SK-N-SH treated with all-trans-retinoic acid at 6 μM for 48 hours (cell line): ENCODE measurements around the gene PPARG.

Experiments used
- ATAC-seq: fragments of 200-7000 bp; cut with Tn5 transposase; 3 replicates; pipeline ENCODE4 v1.9.1; 2020; ENCODE audit warnings: mild to moderate bottlenecking, moderate library complexity
- ARNTL ChIP-seq: fragments of 450-650 bp; formaldehyde crosslinking; IDR thresholded peaks from 2 replicates; pipeline ENCODE4 v1.5.0; 2020; ENCODE audit warnings: low read depth, mild to moderate bottlenecking, moderate library complexity, borderline replicate concordance
- BACH2 ChIP-seq: fragments of 250-450 bp; sonication (Bioruptor Pico); IDR thresholded peaks from 2 replicates; pipeline ENCODE4 v1.9.0; 2021; ENCODE audit warnings: mild to moderate bottlenecking, borderline replicate concordance
- CREB5 ChIP-seq: fragments of 250-450 bp; sonication (Bioruptor Pico); IDR thresholded peaks from 2 replicates; pipeline ENCODE4 v1.5.1; 2020; ENCODE audit warnings: low read depth, mild to moderate bottlenecking, moderate library complexity
- CSDC2 ChIP-seq: fragments of 250-450 bp; sonication (Bioruptor Pico); IDR thresholded peaks from 2 replicates; pipeline ENCODE4 v1.5.0; 2020; ENCODE audit warnings: mild to moderate bottlenecking, moderate library complexity
- CSRNP3 ChIP-seq: fragments of 250-450 bp; sonication (Bioruptor Pico); IDR thresholded peaks from 2 replicates; pipeline ENCODE4 v1.5.1; 2021; ENCODE audit warnings: mild to moderate bottlenecking, moderate library complexity
- ESRRG ChIP-seq: fragments of 250-450 bp; sonication (Bioruptor Pico); IDR thresholded peaks from 2 replicates; pipeline ENCODE4 v1.6.1; 2021; ENCODE audit warnings: mild to moderate bottlenecking
- GLIS3 ChIP-seq: fragments of 250-450 bp; sonication (Bioruptor Pico); IDR thresholded peaks from 2 replicates; pipeline ENCODE4 v1.5.0; 2020; ENCODE audit warnings: mild to moderate bottlenecking, moderate library complexity
- ISL1 ChIP-seq: fragments of 250-450 bp; sonication (Bioruptor Pico); IDR thresholded peaks from 2 replicates; pipeline ENCODE4 v2.1.2; 2022; ENCODE audit warnings: mild to moderate bottlenecking, moderate library complexity
- OSR1 ChIP-seq: fragments of 250-450 bp; sonication (Bioruptor Pico); IDR thresholded peaks from 2 replicates; pipeline ENCODE4 v1.8.0; 2022; ENCODE audit warnings: moderate library complexity, mild to moderate bottlenecking, inconsistent platforms
- POU6F1 ChIP-seq: fragments of 250-450 bp; sonication (Bioruptor Pico); IDR thresholded peaks from 2 replicates; pipeline ENCODE4 v1.8.0; 2021; ENCODE audit warnings: low read depth, mild to moderate bottlenecking, moderate library complexity, borderline replicate concordance
- PPARA ChIP-seq: fragments of 250-450 bp; sonication (Bioruptor Pico); IDR thresholded peaks from 2 replicates; pipeline ENCODE4 v1.5.0; 2020; ENCODE audit warnings: mild to moderate bottlenecking, borderline replicate concordance
- RARB ChIP-seq: fragments of 250-450 bp; sonication (Bioruptor Pico); IDR thresholded peaks from 2 replicates; pipeline ENCODE4 v1.8.0; 2021; ENCODE audit warnings: mild to moderate bottlenecking, moderate library complexity
- SNAI2 ChIP-seq: fragments of 250-450 bp; sonication (Bioruptor Pico); IDR thresholded peaks from 2 replicates; pipeline ENCODE4 v1.5.0; 2020; ENCODE audit warnings: mild to moderate bottlenecking, moderate library complexity
- TCF4 ChIP-seq: fragments of 250-450 bp; sonication (Bioruptor Pico); IDR thresholded peaks from 2 replicates; pipeline ENCODE4 v1.8.0; 2021; ENCODE audit warnings: mild to moderate bottlenecking, moderate library complexity, borderline replicate concordance
- TOX ChIP-seq: fragments of 250-450 bp; sonication (Bioruptor Pico); IDR thresholded peaks from 2 replicates; pipeline ENCODE4 v1.8.0; 2021; ENCODE audit warnings: mild to moderate bottlenecking, moderate library complexity, borderline replicate concordance
- TSHZ2 ChIP-seq: fragments of 250-450 bp; sonication (Bioruptor Pico); IDR thresholded peaks from 2 replicates; pipeline ENCODE4 v1.5.0; 2020; ENCODE audit warnings: mild to moderate bottlenecking, moderate library complexity
- ZC3H10 ChIP-seq: fragments of 250-450 bp; sonication (Bioruptor Pico); IDR thresholded peaks from 2 replicates; pipeline ENCODE4 v1.5.1; 2021; ENCODE audit warnings: mild to moderate bottlenecking, moderate library complexity
- ZFP3 ChIP-seq: fragments of 250-450 bp; sonication (Bioruptor Pico); IDR thresholded peaks from 2 replicates; pipeline ENCODE4 v1.5.0; 2020; ENCODE audit warnings: mild to moderate bottlenecking, moderate library complexity
- ZFP30 ChIP-seq: fragments of 450-650 bp; formaldehyde crosslinking; IDR thresholded peaks from 2 replicates; pipeline ENCODE4 v1.5.0; 2022; ENCODE audit warnings: mild to moderate bottlenecking, moderate library complexity
- ZNF8 ChIP-seq: fragments of 450-650 bp; formaldehyde crosslinking; IDR thresholded peaks from 2 replicates; pipeline ENCODE4 v1.5.0; 2020; ENCODE audit warnings: mild to moderate bottlenecking, moderate library complexity

The PPARG gene

GRCh38 chr3:12356996-12357395, 68.1 kb downstream of the PPARG start:
- TF ChIP-seq ZC3H10 (CRISPR knock-in tag), result no peak
- TF ChIP-seq TOX, result no peak
- TF ChIP-seq, all 23 proteins: peak for 0
- ATAC-seq, result no peak

- no peak for TF ChIP-seq CREB5 (CRISPR knock-in tag)
- TF ChIP-seq TCF4 (CRISPR knock-in tag), result no peak
- no peak for TF ChIP-seq CSRNP3 (CRISPR knock-in tag)
- no peak for TF ChIP-seq CSDC2 (CRISPR knock-in tag)
- TF ChIP-seq ZNF8 (CRISPR knock-in tag), result no peak
- TF ChIP-seq RARB (CRISPR knock-in tag), result no peak
- no peak for TF ChIP-seq ZFP30 (CRISPR knock-in tag)
- no peak for TF ChIP-seq OSR1 (CRISPR knock-in tag)
- no peak for TF ChIP-seq ZC3H10 (CRISPR knock-in tag)
- TF ChIP-seq PPARA (CRISPR knock-in tag), result no peak
- TF ChIP-seq TSHZ2 (CRISPR knock-in tag), result no peak
- no peak for TF ChIP-seq ZFP3 (CRISPR knock-in tag)
- TF ChIP-seq GLIS3 (CRISPR knock-in tag), result no peak
- TF ChIP-seq POU6F1 (CRISPR knock-in tag), result no peak
- no peak for TF ChIP-seq BACH2 (CRISPR knock-in tag)
- no peak for TF ChIP-seq ISL1 (CRISPR knock-in tag)
- no peak for TF ChIP-seq ARNTL (CRISPR knock-in tag)
- no peak for TF ChIP-seq SNAI2 (CRISPR knock-in tag)
- TF ChIP-seq ESRRG (CRISPR knock-in tag), result no peak
- no peak for ATAC-seq
Measured at GRCh38 chr3:12357456-12357855, 68.6 kb downstream of the PPARG start.

- no peak for ATAC-seq
- no peak for TF ChIP-seq OSR1 (CRISPR knock-in tag)
Measured at GRCh38 chr3:12363397-12364195, 74.7 kb downstream of the PPARG start.

GRCh38 chr3:12367346-12367745, 78.5 kb downstream of the PPARG start:
- no peak for ATAC-seq
- TF ChIP-seq ZNF8 (CRISPR knock-in tag) (no peak), OSR1 (CRISPR knock-in tag) (no peak), ZC3H10 (CRISPR knock-in tag) (no peak), PPARA (CRISPR knock-in tag) (no peak), ARNTL (CRISPR knock-in tag) (no peak), ZFP3 (CRISPR knock-in tag) (no peak)
